HG03354 (cell line): ENCODE results near the gene IRGC.
A peak's percentile ranks its signal among the peaks of the same experiment; 100 is the strongest.
"Not testable (repeated sequence)": the region's sequence is repeated elsewhere in the genome, so short reads cannot be mapped to it uniquely, and the experiment has no call there.

Experiments used
- ATAC-seq: cut with Tn5 transposase; IDR thresholded peaks from one replicate; pipeline ENCODE4 v1.9.1; 2021; ENCODE audit warnings: mild to moderate bottlenecking; ENCODE audit not compliant: unreplicated experiment, poor library complexity, severe bottlenecking

IRGC gene

GRCh38 chr19:43715776-43716175 lies at the start of gene IRGC:
TSS of gene IRGC (plus strand) at chr19:43716076. CDS start at chr19:43718559, 2,483 bp downstream.
- ATAC-seq, result no peak

DNA sequence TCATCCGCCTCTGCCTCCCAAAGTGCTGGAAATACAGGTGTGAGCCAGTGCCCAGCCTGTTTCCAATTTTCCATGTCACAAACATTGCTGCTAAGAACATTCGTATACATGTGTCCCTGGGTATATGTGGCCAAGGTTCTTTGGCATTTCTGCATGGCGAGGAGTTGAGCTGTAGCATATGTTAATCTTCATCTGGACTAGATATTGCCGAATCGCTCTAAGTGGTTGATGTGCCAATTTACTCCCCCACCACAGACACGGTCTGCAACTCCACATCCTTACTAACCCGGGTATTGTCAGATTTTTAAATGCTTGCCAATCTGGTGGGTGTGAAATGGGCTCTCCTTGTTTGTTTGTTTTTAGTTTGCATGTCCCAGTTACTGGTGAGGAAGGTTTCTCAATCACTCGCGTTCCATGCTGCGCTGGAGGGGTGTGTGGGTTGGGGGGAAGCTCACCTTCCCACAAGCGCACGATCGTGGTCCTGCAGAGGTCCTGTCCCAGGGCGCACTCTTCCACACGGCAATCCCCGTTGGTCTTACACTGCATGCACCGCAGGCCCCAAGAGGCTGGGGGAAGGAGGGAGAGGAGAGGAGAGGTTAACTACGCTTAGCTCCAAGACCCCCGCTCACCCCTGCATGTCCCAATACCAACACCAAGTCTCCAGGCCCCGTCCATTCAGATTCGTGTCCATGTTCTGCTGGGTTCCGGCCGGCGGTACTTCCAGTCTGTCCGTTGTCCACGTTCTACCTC lies 48.6 kb upstream of the IRGC start:
- ATAC-seq, result no peak

- no peak for ATAC-seq
Measured at GRCh38 chr19:43667876-43668405, 47.9 kb upstream of the IRGC start.

DNA sequence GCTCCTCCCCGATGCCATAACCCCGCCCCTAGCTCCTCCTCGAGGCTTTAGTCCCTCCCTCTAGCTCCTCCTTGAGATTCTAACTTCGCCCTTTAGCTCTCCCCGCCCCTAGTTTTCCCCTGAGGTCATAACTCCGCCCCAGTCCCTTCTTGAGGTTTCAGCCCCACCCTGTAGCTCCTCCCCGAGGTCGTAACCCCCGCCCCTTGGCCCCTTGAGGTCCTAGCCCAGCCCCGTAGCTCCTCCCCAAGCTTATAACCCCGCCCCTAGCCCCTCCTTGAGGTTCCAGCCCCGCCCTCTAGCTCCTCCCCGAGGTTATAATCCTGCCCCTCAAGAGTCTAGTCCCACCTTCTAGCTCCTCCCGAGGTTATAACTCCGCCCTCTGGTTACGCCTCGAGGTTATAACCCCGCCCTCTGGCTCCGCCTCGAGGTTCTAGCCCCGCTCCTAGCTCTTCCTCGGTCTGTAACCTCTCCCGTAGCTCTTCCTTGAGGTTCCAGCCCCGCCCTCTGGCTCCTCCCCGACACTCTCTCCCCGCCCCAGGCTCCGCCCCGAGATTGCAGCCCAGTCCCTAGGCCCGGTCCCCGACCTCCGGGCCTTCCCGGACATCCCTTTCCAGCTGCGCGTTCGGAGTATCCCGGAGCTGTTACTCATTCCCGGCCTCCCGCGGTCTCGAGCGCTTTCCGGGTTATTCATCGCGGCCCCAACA lies 47.3 kb upstream of the IRGC start:
- ATAC-seq, result peak; percentile 87

GRCh38 chr19:43672061-43672679 lies 43.7 kb upstream of the IRGC start:
- ATAC-seq, result no peak

- no peak for ATAC-seq
Measured at GRCh38 chr19:43673637-43674036, 42.2 kb upstream of the IRGC start.

DNA sequence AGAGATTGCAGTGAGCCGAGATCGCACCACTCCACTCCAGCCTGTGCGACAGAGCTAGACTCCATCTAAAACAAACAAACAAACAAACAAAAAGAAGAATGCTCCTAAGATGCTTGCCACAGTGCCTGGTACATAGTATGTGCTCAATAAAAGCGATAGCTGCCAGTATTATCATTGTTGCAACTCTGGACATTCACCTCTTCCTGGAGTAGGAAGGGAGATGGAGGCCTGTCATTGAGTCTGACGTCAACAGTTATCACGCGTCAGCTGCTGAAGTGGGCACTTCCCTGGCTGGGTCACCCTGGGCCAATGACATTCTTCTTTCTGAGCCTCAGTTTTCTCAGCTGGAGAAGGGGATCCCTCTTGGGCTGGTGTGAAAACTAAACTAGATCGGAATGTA lies 41.7 kb upstream of the IRGC start:
- ATAC-seq, result no peak

- no peak for ATAC-seq
Measured at GRCh38 chr19:43674596-43674995, 41.3 kb upstream of the IRGC start.

- ATAC-seq, result no peak
Measured at GRCh38 chr19:43675269-43675879, 40.5 kb upstream of the IRGC start.

DNA sequence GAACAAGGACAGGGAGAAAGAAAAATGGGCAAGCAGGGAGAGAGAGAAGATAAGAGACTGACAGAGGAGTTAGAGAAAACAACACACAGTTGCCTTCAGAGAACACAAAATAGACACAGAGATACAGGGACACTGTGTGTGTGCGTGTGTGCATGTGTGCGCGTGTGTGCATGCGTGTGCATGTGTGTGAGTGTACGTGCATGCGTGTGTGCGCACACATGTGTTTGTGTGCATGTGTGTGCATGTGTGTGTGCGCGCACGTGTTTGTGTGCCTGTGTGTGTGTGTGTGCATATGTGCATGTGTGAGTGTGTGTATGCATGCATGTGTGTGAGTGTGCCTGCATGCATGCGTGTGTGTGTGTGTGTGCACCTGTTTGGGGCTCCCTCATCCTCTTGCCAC lies 40.0 kb upstream of the IRGC start:
- no peak for ATAC-seq

- ATAC-seq, result no peak
Measured at GRCh38 chr19:43678512-43679261, 37.2 kb upstream of the IRGC start.

DNA sequence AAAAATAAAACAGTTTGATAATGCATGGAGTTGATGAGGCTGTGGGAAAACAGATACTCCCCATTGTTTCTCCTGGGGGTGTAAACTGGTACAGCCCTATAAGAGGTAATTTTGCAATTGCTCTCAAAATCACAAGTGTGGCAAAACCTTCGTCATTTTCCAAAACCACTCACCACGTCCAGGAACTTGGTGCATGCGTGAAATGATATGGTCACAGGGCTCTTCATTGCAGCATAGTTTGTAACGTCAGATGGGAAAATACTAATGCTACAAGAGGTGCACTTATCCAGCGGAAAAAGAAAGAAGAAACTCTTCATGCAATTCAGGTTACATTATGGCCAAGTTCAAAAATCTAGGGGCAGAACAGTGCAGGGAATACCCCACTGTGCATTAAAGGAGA lies 34.1 kb upstream of the IRGC start:
- no peak for ATAC-seq

GRCh38 chr19:43682269-43682668 lies 33.6 kb upstream of the IRGC start:
- ATAC-seq, result not testable (repeated sequence)

- no peak for ATAC-seq
Measured at GRCh38 chr19:43682824-43683661, 32.8 kb upstream of the IRGC start.

DNA sequence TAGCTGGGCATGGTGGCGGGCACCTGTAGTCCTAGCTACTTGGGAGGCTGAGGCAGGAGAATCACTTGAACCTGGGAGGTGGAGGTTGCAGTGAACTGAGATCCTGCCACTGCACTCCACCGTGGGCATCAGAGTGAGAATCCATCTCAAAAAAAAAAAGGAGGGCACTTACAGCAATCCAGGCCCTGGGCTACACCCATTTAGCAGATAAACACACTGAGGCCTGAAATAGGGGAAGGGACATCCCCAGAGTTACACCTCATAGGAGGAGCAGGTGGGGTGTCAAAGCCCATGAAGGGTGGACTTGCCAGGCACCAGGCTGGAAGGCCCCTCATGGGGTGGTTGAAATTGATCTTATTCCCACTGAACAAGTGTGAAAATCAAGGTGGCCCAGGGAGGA lies 32.0 kb upstream of the IRGC start:
- no peak for ATAC-seq

GRCh38 chr19:43684326-43684725 lies 31.6 kb upstream of the IRGC start:
- ATAC-seq, result no peak

DNA sequence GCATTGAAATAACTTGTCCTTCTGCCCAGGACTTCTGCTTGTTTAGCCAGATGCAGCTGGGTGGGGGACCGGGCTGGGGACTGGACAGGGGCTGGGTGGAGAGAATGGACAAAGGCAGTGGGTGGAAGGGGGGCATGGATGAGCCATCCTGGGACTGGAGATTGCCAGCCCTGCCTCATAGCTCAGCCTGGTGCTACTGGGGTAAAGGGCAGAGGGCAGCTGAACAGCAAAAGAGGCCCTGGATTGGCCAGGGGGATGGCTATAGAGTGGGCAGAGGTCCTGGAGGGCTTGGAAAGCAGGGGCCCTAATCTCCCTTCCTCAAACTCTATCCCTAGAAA lies 28.2 kb upstream of the IRGC start:
- no peak for ATAC-seq

DNA sequence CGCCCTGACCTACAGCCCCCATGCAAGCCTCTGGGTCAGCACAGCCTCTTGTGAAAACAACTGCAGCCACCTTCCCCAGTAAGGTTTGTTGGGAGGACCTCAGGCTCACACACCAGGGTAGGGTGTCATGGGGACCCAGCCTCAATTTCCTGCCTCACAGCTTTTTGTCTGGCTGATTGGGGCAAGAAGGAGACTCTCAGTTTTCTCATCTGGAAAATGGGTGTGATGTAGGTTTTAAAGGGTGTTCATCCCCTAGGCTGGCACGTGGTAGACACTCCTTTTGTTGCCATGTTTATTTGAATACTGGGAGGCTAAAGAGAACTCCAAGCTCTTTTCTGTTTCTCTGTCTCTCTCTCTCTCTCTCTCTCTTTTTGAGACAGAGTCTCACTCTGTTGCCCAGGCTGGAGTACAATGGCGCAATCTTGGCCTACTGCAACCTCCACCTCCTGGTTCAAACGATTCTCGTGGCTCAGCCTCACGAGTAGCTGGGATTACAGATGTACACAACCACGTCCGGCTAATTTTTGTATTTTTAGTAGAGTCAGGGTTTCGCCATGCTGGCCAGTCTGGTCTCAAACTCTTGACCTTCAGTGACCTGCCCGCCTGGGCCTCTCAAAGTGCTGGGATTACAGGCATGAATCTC lies 27.7 kb upstream of the IRGC start:
- no peak for ATAC-seq
